ENCODE data around the gene SUSD6. TPM values are rescaled to one million over a fixed set of nuclear protein-coding genes. Genes with fewer than 3 reads are reported as not detected.
"Not testable (repeated sequence)": the region's sequence is repeated elsewhere in the genome, so short reads cannot be mapped to it uniquely, and the experiment has no call there.

Gene SUSD6
- total RNA-seq, 2 donors from 2014 or later, result 27.3 to 70.3 TPM

DNA sequence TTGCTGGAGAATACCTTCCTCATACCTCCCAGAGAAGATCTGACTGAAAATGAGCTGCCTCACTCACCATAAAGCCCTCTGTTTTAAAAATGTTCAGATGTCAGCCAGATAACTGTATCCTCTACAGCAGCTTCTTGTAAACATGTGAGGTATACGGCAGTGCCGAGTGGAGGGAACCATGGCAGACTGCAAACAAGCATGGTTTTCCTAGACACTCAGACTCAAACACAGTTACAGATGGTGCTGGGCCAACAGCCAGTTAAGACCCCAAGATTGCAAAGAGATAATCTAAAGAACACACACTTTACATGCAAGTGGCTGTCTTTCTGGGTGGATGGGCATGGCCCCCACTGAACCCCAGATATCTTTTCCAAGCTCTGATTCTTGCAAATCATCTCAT is 20.1 kb upstream of the SUSD6 start:
- TF ChIP-seq, protein P1, sequence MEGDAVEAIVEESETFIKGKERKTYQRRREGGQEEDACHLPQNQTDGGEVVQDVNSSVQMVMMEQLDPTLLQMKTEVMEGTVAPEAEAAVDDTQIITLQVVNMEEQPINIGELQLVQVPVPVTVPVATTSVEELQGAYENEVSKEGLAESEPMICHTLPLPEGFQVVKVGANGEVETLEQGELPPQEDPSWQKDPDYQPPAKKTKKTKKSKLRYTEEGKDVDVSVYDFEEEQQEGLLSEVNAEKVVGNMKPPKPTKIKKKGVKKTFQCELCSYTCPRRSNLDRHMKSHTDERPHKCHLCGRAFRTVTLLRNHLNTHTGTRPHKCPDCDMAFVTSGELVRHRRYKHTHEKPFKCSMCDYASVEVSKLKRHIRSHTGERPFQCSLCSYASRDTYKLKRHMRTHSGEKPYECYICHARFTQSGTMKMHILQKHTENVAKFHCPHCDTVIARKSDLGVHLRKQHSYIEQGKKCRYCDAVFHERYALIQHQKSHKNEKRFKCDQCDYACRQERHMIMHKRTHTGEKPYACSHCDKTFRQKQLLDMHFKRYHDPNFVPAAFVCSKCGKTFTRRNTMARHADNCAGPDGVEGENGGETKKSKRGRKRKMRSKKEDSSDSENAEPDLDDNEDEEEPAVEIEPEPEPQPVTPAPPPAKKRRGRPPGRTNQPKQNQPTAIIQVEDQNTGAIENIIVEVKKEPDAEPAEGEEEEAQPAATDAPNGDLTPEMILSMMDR (IDR thresholded peaks at IDR 0.05), result no peak
- intact Hi-C loops (cut with DNase I), result no loop called here
- no peaks in the 10 kb centered on the region for H3K27me3 ChIP-seq
- H3K9me3 ChIP-seq, result no peaks in the 10 kb centered on the region
- no peak overlapping the region for H3K9ac ChIP-seq (ENCODE audit: low read depth in 2 of 2, low read length in 2 of 2)
- DNase-seq, result no peak
- no peaks in the 10 kb centered on the region for H3K36me3 ChIP-seq
- H3K27ac ChIP-seq, result no peak overlapping the region
- no peak overlapping the region for H3K4me3 ChIP-seq
- no peaks in the 10 kb centered on the region for H3K4me1 ChIP-seq

DNA sequence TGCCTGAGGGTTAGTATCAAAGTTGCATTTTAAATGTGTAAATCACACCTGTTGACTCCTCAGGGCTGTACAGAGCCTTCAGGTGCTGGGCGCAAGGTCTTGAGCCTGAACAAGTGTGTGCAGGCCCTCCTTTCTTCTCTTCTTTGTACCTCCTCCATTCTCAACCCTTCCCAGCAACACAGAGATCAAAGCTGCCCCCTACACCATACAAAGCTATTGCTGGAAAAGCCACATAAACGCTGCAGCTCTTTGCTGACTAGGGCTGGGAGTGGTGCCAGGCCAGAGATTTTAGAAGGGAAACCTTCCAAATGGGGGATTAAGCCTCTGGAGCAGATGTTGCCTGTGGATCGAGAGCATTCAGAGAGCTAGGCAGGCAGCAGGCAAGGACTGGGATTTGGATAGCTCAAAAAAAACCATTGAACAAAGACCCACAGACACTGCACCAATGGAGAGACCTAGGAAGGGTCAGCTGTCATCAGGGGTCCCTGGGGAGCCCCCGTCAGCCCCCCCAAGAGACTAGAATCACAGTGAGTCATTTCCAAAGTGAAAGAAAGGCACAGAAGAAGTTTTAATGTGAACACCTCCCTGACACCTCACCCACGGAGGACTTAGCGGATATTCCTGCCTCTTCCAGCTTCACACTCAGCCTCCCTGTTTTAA is 18.2 kb upstream of the SUSD6 start:
- intact Hi-C loops (cut with DNase I), result no loop called here
- Histone ChIP-seq H3K36me3 (no peaks in the 10 kb centered on the region), H3K27me3 (no peaks in the 10 kb centered on the region), H3K4me1 (no peaks in the 10 kb centered on the region), H3K4me3 (no peak overlapping the region), H3K9me3 (no peaks in the 10 kb centered on the region), H3K9ac (ENCODE audit: low read depth in 2 of 2, low read length in 2 of 2) (no peak overlapping the region), H3K27ac (no peak overlapping the region)
- peak; percentile 58 for DNase-seq
- TF ChIP-seq, protein P1 (IDR thresholded peaks at IDR 0.05), result no peak

DNA sequence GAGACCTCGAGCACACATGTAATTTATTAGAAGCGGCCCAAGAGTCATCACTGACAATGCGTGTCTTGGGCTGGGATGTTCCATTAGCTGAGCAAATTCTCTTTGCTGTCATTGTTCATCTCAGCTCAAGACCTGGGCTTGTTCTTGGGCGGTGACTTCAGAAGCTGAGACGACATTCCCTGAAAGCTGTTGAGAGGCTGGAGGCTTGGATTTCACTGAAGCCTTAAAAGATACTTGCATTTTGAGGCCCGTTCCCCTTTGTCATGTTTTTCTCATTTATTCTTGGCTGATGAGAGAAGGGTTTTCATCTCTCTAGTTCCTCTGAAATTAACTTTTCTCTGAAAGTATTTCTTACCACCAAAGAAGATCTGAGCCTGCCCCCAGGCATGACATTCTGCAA is 16.6 kb upstream of the SUSD6 start:
- TF ChIP-seq, protein P1 (IDR thresholded peaks at IDR 0.05), result no peak
- H3K4me3 ChIP-seq, result no peak overlapping the region
- H3K27me3 ChIP-seq, result no peaks in the 10 kb centered on the region
- H3K4me1 ChIP-seq, result no peaks in the 10 kb centered on the region
- no peaks in the 10 kb centered on the region for H3K9me3 ChIP-seq
- intact Hi-C loops (cut with DNase I), result no loop called here
- H3K36me3 ChIP-seq, result no peaks in the 10 kb centered on the region
- H3K9ac ChIP-seq (ENCODE audit: low read depth in 2 of 2, low read length in 2 of 2), result no peak overlapping the region
- no peak for DNase-seq
- no peak overlapping the region for H3K27ac ChIP-seq

DNA sequence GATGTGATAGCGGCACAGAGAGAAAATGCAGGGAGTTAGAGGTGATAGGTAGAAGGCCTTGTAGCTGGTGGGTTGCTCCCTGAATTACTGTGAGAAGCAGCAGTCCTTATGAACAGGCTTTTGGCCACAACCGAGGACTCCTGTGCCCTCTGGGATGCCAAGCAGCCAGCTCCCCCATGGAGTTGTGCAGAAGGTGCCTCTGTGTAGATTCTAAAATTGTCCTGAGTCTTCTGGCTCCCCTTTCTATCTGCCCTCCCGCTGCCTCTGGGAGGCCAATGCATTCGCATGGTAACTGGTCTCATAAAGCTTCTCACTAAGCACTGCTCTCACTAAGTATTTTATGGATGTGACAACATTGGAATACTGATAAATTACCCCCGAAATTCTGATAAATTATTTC is 16.1 kb upstream of the SUSD6 start:
- no peak for DNase-seq
- Histone ChIP-seq H3K27ac (no peak overlapping the region), H3K36me3 (no peaks in the 10 kb centered on the region), H3K9ac (ENCODE audit: low read depth in 2 of 2, low read length in 2 of 2) (no peak overlapping the region), H3K27me3 (no peaks in the 10 kb centered on the region), H3K9me3 (no peaks in the 10 kb centered on the region), H3K4me1 (no peaks in the 10 kb centered on the region), H3K4me3 (no peak overlapping the region)
- TF ChIP-seq, protein P1 (IDR thresholded peaks at IDR 0.05), result no peak
- intact Hi-C loops (cut with DNase I), result no loop called here

DNA sequence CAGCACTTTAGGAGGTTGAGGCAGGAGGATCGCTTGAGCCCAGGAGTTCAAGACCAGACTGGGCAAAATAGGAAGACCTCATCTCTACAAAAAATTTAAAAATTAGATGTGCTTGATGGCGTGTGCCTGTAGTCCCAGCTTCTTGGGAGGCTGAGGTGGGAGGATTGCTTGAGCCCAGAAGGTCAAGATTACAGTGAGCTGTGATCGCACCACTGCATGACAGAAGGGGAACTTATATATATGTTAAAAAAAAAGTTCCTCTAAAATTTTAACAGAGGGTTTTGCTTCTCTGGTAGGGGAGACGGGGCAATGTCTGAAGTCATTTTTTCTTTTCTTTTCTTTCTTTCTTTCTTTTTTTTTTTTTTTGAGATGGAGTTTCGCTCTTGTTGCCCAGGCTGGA is 12.0 kb upstream of the SUSD6 start:
- H3K36me3 ChIP-seq; H3K9ac ChIP-seq (ENCODE audit: low read depth in 2 of 2, low read length in 2 of 2); intact Hi-C loops (cut with DNase I); H3K9me3 ChIP-seq; DNase-seq; H3K27ac ChIP-seq; H3K27me3 ChIP-seq; H3K4me3 ChIP-seq; H3K4me1 ChIP-seq: not testable (repeated sequence)

DNA sequence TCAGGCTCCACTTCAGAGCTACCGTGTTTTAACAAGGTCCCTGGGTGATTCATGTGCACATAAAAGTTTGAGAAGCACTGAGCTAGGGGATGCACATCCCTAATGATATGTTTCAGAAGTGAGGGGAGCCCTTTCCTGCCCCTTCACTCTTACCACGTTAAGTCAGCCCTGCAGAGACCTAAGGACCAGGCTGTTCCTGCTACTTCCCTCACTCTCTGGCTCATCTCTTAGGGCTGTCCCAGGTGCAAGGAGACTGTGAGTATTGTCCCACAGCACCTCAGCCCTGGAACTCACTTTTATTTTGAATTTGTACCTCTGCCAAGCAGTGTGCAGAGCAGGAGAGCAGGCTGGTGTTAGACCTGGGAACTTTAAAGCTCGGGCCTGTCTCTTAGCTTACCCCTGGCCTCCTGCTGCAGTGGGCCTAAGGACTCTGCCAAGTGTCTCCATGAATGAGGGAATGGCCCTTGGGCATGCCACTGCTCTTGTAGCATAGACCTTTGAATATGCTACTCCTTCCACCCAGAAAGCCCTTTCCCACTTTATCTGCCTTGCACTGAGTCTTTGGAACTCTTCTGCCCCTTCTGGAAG is 11.0 kb upstream of the SUSD6 start:
- H3K27me3 ChIP-seq, result no peaks in the 10 kb centered on the region
- no peak for DNase-seq
- no peak overlapping the region for H3K9ac ChIP-seq (ENCODE audit: low read depth in 2 of 2, low read length in 2 of 2)
- no peaks in the 10 kb centered on the region for H3K36me3 ChIP-seq
- H3K4me1 ChIP-seq, result peaks cover 1% of the 10 kb centered on the region
- H3K27ac ChIP-seq, result no peak overlapping the region
- TF ChIP-seq, protein P1 (IDR thresholded peaks at IDR 0.05), result no peak
- intact Hi-C loops (cut with DNase I), result no loop called here
- no peak overlapping the region for H3K4me3 ChIP-seq
- no peaks in the 10 kb centered on the region for H3K9me3 ChIP-seq
